Activated T-cell treated with anti-CD3 and anti-CD28 coated beads for 4 hours (primary cell): ENCODE measurements around the gene VAV3.
"Not testable (repeated sequence)": the region's sequence is repeated elsewhere in the genome, so short reads cannot be mapped to it uniquely, and the experiment has no call there.

ENCODE experiments used
- DNase-seq: peaks from one replicate; pipeline ENCODE4 v3.0.0-alpha.2; 2020

The VAV3 gene

GRCh38 chr1:107786203-107786845 lies 178.7 kb downstream of the VAV3 start:
- no peak for DNase-seq

- no peak for DNase-seq
Observed at GRCh38 chr1:107785496-107786202, 179.3 kb downstream of the VAV3 start.

DNA sequence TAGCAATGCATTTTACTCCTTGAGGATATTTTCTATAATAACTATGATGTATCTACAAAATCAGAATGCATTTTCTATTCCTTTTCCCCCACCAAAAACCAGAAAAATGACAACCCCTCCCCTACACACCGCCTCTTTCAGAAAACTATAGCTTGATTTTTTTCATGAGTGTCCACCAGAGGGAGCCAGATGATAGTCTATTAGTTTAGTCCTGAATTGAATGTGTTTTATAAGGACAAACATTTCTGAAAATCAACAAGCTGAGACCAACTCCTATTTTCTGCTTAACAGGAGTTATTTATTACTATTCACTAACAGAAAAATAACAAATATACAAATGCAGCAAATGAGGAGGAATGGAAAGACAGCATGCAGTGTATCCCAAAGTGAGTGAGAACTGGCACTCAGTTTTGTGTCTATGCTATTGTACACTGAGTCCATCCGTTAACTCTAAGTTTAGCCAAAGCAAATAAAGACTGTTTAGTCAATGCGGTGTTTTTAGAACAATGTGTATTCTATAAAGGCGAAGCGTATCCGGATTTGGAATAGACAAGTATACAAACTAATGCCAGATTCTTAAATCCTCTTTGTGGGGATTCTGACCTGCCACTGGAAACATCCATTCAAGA lies 182.6 kb downstream of the VAV3 start:
- DNase-seq = peak; percentile 59

GRCh38 chr1:107781245-107781644 lies 183.7 kb downstream of the VAV3 start:
- DNase-seq = no peak

GRCh38 chr1:107777664-107778047 lies 187.3 kb downstream of the VAV3 start:
- DNase-seq = no peak

DNA sequence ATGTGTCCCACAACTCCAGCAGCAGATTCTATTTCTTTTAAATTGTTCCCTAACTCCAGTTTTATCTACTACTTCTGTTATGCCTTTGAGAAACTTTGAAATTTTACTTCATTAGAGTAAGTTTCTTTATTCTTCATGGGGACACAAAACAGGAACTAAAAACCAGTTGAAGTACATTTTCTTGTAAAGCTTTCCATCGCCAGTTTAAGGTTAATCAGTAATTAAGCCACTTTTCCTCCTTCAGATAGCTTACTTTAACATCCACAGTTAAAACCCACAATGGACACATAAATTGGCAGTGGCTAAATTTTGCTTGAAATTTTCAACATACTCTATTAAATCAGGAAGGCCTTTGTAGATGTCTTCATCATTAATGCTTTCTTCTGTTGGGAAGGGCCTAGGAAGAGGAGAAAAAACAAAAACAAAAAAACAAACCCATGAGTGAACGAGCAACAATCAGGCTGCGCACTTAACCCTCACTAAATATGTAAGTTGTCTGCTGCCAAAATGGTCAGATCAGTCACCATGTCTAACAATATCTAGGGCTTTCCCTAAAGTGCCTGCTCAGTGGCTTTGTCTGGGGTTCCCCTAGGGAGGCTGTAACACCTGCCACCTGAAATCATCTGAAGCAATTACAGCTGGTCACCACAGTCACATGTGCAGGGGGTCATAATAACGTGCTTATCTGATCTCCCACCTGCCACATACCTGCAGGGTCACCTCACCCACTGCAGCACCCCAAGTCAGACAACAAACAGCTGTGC lies 187.9 kb downstream of the VAV3 start:
- DNase-seq = no peak

GRCh38 chr1:107771377-107771776 lies 193.6 kb downstream of the VAV3 start:
- no peak for DNase-seq

DNA sequence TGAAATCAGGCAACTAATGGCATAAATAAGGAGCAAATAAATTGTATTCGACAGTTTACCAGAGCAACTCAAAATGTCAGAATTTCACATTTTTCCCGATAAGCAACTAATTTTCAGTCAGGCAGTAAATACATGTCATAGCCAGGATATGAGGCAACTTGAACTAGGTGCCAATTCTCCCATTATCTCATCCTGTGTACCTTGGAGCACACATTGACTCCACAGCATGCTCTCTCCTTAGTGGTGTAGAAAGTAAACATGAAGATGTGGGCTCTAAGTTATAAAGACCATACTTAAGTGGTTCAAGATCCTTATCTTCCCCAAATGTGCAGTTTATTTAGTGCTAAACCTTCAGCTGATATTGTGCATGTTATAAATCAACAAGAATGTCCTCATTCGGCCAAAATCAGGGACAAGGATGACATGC lies 197.8 kb downstream of the VAV3 start:
- DNase-seq = no peak

DNA sequence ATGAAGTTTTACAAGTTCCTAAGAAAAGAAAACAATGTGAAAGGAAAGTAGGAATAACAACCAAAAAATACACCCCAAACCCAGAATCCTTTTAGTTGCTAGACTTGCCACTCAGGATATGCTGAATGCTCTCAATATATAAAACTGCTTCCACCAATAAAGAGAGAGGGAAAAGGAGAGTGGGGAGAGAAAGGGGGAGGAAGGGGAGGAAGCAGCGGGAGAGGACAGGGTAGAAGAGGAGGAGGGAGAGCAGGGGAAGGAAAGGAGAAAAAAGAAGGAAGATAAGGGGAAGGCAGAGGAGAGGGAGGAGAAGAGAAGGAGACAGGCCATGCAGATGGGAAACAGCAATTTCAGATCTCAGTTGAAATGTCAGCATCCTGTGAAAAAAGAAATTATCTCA lies 198.4 kb downstream of the VAV3 start:
- DNase-seq = no peak

DNA sequence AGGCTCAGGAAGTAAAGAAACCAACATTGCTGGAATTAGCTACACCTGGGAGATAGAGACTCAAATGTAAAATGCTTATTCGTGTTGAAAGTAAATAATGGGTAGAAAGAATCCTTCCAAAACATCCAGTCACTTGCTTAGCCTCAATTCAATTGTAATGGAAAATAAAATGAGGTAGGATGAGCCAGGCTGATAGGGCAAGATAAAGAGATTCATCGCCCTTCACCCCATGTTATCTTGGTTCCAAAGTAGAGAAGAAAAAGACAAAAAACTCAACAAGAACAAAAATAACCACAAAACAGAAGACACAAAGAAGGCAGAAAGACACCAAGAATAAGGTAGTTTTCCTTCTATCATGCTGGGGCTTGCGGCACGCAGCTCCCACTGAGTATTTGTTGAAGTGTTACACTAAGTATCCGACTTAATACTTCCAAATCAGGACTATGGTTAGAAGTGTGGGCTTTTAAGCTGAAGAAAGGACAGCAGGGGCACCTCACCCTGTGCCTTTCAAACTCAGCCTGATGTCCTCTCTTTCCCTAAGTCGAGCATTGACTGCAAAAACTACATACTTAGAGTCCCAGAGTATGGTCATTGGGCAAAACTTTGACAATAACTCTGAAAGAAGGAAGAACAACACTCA lies 202.1 kb downstream of the VAV3 start:
- DNase-seq = no peak

GRCh38 chr1:107760065-107760464 lies 204.9 kb downstream of the VAV3 start:
- no peak for DNase-seq

- no peak for DNase-seq
Observed at GRCh38 chr1:107750364-107750959, 214.5 kb downstream of the VAV3 start.

DNA sequence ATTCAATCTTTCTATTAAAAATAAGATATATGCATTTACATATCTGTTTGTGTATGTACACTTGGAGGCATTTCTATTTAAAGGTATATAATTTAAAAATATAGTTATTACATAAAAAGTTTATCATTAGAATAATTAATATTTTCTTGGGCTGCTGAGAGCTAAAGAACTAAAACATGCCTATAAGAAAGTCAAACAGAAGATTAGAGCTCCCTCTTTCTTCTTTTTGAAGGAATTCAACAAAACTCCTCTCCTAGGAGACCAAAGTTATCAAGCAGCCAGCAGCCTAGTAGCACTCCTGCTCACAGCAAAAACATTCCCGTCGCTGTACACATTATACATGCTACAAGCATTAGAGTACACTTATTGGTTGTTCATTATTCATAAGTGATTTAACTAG lies 216.4 kb downstream of the VAV3 start:
- DNase-seq = no peak

DNA sequence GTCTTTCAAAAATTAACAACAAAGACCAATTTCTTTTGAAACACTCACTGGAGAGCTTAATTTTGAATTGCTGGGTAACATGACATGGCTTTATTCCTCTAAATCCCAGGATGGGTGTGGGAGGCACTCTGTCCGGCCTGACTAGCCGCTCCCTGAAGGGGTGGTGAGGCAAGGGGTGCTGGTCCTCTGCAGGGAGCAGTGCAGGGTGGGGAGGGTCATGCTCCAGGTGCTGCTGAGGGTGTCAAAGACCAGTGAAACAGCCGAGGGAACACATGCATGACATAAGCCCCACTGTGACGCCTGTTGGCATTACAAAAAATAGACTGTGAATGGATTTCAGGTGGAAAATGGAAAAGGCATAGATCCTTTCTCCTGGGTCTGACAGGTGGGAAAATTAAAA lies 223.7 kb downstream of the VAV3 start:
- no peak for DNase-seq

DNA sequence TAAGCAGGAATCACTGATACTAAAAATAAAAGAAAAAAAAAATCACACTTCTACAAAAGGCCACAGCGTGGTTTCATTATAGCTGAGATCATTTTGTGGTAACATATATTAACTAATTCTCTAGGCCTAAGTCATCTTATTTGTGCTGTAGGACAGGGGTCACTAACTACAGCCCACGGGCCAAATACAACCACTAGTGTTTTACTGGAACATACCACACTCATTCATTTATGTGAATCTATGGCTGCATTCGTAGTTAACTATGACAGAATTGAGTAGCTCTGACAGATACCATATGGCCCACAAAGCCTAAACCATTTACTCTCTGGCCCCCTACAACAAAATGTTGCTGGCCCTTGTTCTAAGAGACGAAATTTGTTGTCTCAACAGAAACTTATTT lies 224.4 kb downstream of the VAV3 start:
- no peak for DNase-seq

DNA sequence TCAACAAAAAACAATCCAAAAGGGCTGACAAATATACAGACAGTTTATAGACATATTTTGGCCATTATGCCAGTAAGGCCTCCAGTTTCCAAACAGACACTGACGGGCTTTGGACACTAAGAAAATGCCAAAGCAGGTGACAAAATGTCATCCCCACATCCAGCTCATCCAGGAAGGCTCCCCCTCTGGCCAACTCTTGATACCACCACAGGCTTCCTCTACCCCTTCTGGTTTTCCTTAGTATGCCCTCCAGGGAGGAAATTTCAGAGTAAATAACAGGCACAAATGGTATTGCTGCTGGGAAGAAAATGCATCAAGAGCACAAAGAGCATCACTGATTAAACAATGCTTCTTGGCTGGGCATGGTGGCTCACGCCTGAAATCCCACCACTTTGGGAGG lies 225.3 kb downstream of the VAV3 start:
- DNase-seq = no peak

- DNase-seq = no peak
Observed at GRCh38 chr1:107739201-107739600, 225.8 kb downstream of the VAV3 start.

GRCh38 chr1:107733401-107733800 lies 231.6 kb downstream of the VAV3 start:
- not testable (repeated sequence) for DNase-seq

DNA sequence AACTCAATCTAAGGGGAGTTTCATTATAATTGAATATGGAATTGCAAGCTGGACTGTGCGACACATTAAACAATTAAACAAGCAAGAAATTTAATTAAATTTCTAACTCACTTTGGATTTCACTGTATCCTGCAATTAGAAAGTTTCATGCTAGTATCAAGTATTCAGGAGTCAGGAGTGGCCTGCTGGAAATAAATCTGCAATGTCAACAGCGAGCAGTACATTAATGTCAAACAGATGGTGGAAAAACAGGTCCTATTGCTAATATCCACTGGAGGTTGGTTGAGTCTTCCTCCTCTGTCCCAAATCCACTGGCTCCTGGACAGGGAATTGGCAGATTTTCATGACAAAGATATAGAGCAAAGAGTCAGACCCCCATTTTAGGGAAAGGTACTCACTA lies 237.1 kb downstream of the VAV3 start:
- no peak for DNase-seq

DNA sequence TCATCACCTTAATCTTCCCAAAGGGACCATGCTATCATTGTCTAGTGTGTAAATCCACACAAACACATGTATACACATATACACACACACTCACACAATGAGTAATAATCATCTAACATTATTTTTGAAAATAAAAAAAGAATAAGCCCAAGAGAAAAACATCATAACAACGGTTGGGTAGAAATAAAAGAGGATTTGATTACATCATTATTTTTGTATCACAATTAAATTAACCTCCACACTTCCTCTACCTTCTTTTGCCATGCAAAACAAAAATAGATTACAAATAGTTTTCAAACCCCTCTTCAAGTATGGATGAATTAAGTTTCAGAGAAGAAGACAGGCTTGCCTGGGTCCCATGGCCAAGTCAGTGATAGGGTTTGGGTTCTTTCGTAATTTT lies 238.1 kb downstream of the VAV3 start:
- no peak for DNase-seq

DNA sequence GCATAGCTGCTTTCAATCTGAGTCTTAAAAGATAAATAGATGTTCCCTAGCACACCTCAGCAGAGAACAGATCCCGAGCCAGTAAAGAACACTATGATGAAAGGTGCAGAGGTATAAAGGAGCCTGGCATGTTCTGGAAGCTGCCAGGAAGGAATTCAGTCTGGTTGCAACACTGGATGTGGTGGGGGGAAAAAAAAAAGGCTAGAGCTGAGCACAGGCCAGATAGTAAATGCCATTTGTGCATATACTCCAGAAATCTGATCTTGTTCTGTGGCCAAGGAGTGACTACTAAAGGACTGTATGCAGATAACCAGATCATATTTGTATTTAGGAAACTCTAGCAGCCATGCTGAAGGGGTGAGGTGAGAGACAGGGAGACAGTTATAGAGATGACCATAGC lies 240.3 kb downstream of the VAV3 start:
- DNase-seq = no peak

GRCh38 chr1:107720210-107720609 lies 244.8 kb downstream of the VAV3 start:
- not testable (repeated sequence) for DNase-seq

DNA sequence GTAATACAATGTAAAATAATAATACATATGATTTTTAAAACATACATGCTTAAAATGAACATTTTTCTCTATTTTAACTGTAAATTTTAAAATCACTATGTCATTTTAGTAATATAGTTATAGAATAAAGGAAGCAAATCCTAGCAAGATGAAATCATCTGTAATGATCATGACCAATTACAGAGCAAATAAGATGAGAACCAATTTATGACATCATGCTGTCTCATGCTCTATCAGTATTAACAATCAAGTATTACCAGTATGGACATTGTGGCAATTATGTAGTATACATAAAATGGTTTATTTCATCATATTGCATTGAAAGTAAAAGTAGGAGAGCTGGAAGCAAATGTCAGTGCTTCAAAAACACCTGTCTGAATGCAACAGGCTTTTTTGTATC lies 255.0 kb downstream of the VAV3 start:
- DNase-seq = no peak
